Neural crest cell (in vitro differentiated cells): ENCODE data around the gene GTPBP3. TPM values are rescaled to one million over a fixed set of nuclear protein-coding genes. Genes with fewer than 3 reads are reported as not detected.
A peak's percentile ranks its signal among the peaks of the same experiment; 100 is the strongest.

Experiments used
- DNase-seq: peaks from one replicate; pipeline ENCODE4 v3.0.0; 2021; ENCODE audit warnings: low read depth, mixed read lengths, low spot score
- H3K27ac Mint-ChIP-seq: one replicate; pipeline ENCODE4 v1.8.0; 2021; ENCODE audit warnings: mild to moderate bottlenecking, mixed read lengths; ENCODE audit not compliant: unreplicated experiment
- H3K27me3 Mint-ChIP-seq: 2 replicates; pipeline ENCODE4 v1.8.0; 2021; ENCODE audit warnings: low read depth, mild to moderate bottlenecking, mixed read lengths
- H3K36me3 Mint-ChIP-seq: 2 replicates; pipeline ENCODE4 v1.8.0; 2021; ENCODE audit warnings: low read depth, mild to moderate bottlenecking, mixed read lengths
- H3K4me1 Mint-ChIP-seq: 2 replicates; pipeline ENCODE4 v1.8.0; 2021; ENCODE audit warnings: mixed read lengths
- H3K4me3 Mint-ChIP-seq: one replicate; pipeline ENCODE4 v1.8.0; 2021; ENCODE audit warnings: mild to moderate bottlenecking, mixed read lengths
- H3K9me3 Mint-ChIP-seq: 2 replicates; pipeline ENCODE4 v1.8.0; 2021; ENCODE audit warnings: mixed read lengths
- total RNA-seq: library from RNA; stranded (reverse); gene quantifications from 2 replicates; pipeline ENCODE4 v1.2.1, GENCODE V29; 2021
- TF ChIP-seq, protein P1 (sequence below): fragments of 200-600 bp; sonication (generic); conservative IDR thresholded peaks from 2 replicates; pipeline ENCODE4 v1.5.0; 2021; ENCODE audit warnings: antibody characterized with exemption, mild to moderate bottlenecking

GTPBP3 gene
- total RNA-seq, 1 donor from 2014 or later = 57.8 TPM

DNA sequence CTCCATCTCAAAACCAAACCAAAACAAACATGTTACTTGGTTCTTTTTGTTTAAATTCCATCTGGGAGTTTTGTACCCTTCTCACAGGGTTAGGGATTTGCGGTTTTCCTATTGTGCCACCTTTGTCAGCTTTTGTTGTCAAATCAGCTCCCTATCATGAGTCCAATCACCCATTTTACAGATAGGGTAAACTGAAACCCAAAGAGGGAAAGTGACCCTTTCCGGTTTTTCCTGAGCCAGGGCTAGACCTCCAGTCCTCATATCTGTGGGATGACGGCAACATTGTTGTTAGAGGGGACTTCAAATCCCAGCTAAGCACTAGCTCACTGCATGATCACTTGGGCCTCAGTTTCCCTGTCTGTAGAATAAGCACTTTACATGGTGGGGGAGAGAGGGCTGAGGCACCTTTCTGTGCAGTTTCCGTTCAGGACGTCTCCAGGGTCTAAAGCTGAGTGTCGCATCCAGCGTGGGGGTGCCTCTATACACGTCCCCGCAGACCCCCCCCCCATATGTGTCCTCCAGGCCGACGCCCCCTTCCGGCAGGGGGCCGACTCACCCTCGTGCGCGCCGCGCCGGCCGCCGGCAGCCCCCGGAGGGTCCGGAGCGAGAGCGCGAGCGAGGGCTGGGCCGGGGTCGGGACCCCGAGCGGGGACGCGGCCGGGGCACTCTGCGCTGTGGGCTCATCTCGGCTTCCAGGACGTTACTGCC is 52.8 kb downstream of the GTPBP3 start:
- no peak overlapping the region for H3K27ac Mint-ChIP-seq
- peak; percentile 26 for DNase-seq
- H3K4me3 Mint-ChIP-seq = peak overlapping the region; percentile 93
- no peaks in the 10 kb centered on the region for H3K9me3 Mint-ChIP-seq
- H3K4me1 Mint-ChIP-seq = peaks cover 12% of the 10 kb centered on the region
- H3K36me3 Mint-ChIP-seq = no peaks in the 10 kb centered on the region
- TF ChIP-seq, protein P1, sequence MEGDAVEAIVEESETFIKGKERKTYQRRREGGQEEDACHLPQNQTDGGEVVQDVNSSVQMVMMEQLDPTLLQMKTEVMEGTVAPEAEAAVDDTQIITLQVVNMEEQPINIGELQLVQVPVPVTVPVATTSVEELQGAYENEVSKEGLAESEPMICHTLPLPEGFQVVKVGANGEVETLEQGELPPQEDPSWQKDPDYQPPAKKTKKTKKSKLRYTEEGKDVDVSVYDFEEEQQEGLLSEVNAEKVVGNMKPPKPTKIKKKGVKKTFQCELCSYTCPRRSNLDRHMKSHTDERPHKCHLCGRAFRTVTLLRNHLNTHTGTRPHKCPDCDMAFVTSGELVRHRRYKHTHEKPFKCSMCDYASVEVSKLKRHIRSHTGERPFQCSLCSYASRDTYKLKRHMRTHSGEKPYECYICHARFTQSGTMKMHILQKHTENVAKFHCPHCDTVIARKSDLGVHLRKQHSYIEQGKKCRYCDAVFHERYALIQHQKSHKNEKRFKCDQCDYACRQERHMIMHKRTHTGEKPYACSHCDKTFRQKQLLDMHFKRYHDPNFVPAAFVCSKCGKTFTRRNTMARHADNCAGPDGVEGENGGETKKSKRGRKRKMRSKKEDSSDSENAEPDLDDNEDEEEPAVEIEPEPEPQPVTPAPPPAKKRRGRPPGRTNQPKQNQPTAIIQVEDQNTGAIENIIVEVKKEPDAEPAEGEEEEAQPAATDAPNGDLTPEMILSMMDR = peak; percentile 42
- peaks cover 21% of the 10 kb centered on the region for H3K27me3 Mint-ChIP-seq

DNA sequence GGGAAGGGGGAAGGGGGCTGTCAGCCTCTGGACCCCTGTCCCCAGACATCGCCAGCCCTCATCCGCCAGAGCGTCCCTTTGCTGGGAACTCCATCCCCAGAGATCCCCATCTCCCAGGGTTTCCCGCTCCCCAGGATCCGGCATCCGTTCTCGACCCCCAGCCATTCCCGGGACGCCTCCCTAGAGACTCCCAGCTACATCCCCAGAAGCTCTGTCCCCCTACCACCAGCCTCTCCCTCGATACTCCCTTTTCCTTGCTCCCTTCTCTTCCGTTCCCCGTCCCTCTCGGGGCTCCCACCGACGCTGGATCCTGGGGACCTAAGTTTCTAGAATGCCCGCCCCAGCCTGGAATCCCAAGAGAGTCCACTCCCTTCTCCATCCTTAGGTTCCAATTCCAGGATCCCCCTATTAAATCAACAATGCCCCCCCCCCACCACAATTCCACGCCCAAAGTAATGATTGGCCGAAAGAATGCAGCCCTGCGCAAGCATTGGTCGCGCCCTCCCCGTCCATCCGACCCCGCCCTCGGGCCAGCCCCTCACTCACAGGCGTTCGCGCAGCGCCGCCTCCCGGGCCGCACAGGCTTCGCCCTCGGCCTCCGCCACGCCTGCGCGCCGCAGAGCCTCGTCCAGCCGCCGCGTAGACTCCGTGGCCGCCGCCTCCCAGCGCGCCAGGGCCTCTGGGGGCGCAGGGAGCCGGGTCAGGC is 53.5 kb downstream of the GTPBP3 start:
- TF ChIP-seq, protein P1 = peak; percentile 68
- peaks cover 14% of the 10 kb centered on the region for H3K4me1 Mint-ChIP-seq

DNA sequence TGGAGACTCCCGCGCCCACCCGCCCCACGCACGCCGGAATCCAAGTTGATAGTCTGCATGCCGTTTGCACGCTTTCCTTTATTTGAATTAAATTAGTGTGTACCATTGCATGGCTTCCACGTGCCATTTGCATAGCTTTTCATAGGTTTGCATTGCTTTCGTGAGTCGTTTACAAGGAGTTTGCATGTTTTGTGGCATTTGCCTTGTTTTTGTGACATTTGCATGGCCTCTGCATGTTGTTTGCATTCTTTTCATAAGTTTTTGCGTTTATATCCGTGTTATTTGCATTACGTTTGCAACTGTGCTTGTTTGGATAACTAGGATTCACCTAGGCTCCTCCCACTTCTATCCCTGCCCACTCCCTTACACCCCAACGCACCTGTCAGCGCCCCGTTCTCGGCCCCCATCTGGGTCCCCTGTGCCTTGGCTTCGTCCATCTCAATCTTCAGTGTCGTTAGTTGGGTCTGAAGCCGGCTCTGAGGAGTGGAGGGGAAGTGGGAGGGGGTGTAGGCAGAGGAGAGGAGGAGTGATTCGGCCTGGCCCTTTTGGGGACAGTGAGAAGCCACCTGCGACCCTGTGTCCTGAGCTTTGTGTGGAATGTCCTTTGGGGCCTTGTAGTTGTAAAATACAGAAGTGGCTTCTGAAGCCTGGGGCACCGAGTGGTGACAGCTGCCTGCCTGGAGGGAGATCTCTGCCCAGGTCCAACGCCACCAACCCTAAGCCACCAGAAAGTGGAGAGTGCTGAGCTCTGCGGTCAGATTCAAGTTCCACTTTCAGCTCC is 54.2 kb downstream of the GTPBP3 start:
- TF ChIP-seq, protein P1 = peak; percentile 41
- Mint-ChIP-seq H3K9me3 (no peaks in the 10 kb centered on the region), H3K4me3 (peak overlapping the region; percentile 93), H3K4me1 (peaks cover 14% of the 10 kb centered on the region), H3K36me3 (no peaks in the 10 kb centered on the region), H3K27ac (no peak overlapping the region), H3K27me3 (peaks cover 19% of the 10 kb centered on the region)
- DNase-seq = no peak

More for the DNA sequence above, 53.5 kb downstream of the GTPBP3 start:
- no peaks in the 10 kb centered on the region for H3K36me3 Mint-ChIP-seq
- no peak overlapping the region for H3K27ac Mint-ChIP-seq
- H3K9me3 Mint-ChIP-seq = no peaks in the 10 kb centered on the region
- peaks cover 21% of the 10 kb centered on the region for H3K27me3 Mint-ChIP-seq
- H3K4me3 Mint-ChIP-seq = peak overlapping the region; percentile 93
- DNase-seq = peak; percentile 89

Other genes with a start within 250 kb of the GTPBP3 start
- gene USE1, start 122.2 kb upstream of the GTPBP3 start, total RNA-seq = 15.7 and 17.6 TPM in 2 replicates
- gene OCEL1, start 111.3 kb upstream of the GTPBP3 start, total RNA-seq = 10.4 and 12.0 TPM in 2 replicates
- gene NR2F6, start 91.6 kb upstream of the GTPBP3 start, total RNA-seq = 52.8 and 57.6 TPM in 2 replicates
- 0.23 and 0.57 TPM in 2 replicates for gene USHBP1, start 72.8 kb upstream of the GTPBP3 start, total RNA-seq
- gene BABAM1, start 70.1 kb upstream of the GTPBP3 start, total RNA-seq = 79.1 and 89.3 TPM in 2 replicates
- 4.5 and 4.9 TPM in 2 replicates for gene ANKLE1, start 55.7 kb upstream of the GTPBP3 start, total RNA-seq
- 8.1 and 8.5 TPM in 2 replicates for gene ABHD8, start 34.1 kb upstream of the GTPBP3 start, total RNA-seq
- gene MRPL34, start 31.7 kb upstream of the GTPBP3 start, total RNA-seq = 73.4 and 74.2 TPM in 2 replicates
- 44.9 and 49.9 TPM in 2 replicates for gene DDA1, start 28.0 kb upstream of the GTPBP3 start, total RNA-seq
- 37.4 and 43.3 TPM in 2 replicates for gene ANO8, start 2.7 kb upstream of the GTPBP3 start, total RNA-seq
- gene PLVAP, start 39.8 kb downstream of the GTPBP3 start, total RNA-seq = 0.82 and 1.8 TPM in 2 replicates
- not detected in 2 replicates for gene CCDC194, start 56.6 kb downstream of the GTPBP3 start, total RNA-seq
- not detected in 2 replicates for gene BST2, start 68.1 kb downstream of the GTPBP3 start, total RNA-seq
- gene MVB12A, start 82.5 kb downstream of the GTPBP3 start, total RNA-seq = 47.6 and 48.1 TPM in 2 replicates
- 0.71 and 0.96 TPM in 2 replicates for gene TMEM221, start 111.1 kb downstream of the GTPBP3 start, total RNA-seq
- not detected in 2 replicates for gene NXNL1, start 123.4 kb downstream of the GTPBP3 start, total RNA-seq
- gene SLC27A1, start 133.0 kb downstream of the GTPBP3 start, total RNA-seq = 17.4 and 17.9 TPM in 2 replicates
- 91.2 and 99.7 TPM in 2 replicates for gene PGLS, start 174.1 kb downstream of the GTPBP3 start, total RNA-seq
- 78.4 and 81.7 TPM in 2 replicates for gene COLGALT1, start 218.1 kb downstream of the GTPBP3 start, total RNA-seq